ENCODE results near the gene PATL1. TPM values are rescaled to one million over a fixed set of nuclear protein-coding genes. Genes with fewer than 3 reads are reported as not detected.

The PATL1 gene
- total and polyA plus RNA-seq, 2 of the 4 experiments (the other 2 are of a cell fraction), result 3.9 to 29.7 TPM

GRCh38 chr11:59602432-59602831, 66.4 kb downstream of the PATL1 start:
- peaks cover 64% of the 10 kb centered on the region for H3K36me3 ChIP-seq (ENCODE audit: control insufficient read depth, insufficient read depth, low read length)
- TF ChIP-seq CEBPB (IDR thresholded peaks at IDR 0.05; ENCODE audit: low read depth, low read length) (no peak), MAZ (IDR thresholded peaks at IDR 0.05; ENCODE audit: borderline replicate concordance, low read depth, low read length) (no peak), RAD21 (IDR thresholded peaks at IDR 0.05; ENCODE audit: low read length) (no peak), RCOR1 (IDR thresholded peaks at IDR 0.05; ENCODE audit: insufficient replicate concordance, low read length) (no peak), USF2 (IDR thresholded peaks at IDR 0.05; ENCODE audit: low read depth, low read length) (no peak), CHD1 (IDR thresholded peaks at IDR 0.05; ENCODE audit: low read depth, low read length) (no peak), MAFK (IDR thresholded peaks at IDR 0.05; ENCODE audit: low read depth, low read length) (no peak), CTCF (conservative IDR thresholded peaks at IDR 0.05; ENCODE audit: low read depth, low read length) (no peak), FOS (IDR thresholded peaks at IDR 0.05; ENCODE audit: low read depth, low read length) (no peak), NFE2L2 (IDR thresholded peaks at IDR 0.05; ENCODE audit: low read depth, low read length) (no peak), SMC3 (IDR thresholded peaks at IDR 0.05; ENCODE audit: low read depth, low read length) (no peak), MXI1 (IDR thresholded peaks at IDR 0.05; ENCODE audit: borderline replicate concordance, low read depth, low read length) (no peak), RFX5 (IDR thresholded peaks at IDR 0.05; ENCODE audit: low read depth, low read length) (no peak), POLR2A (IDR thresholded peaks at IDR 0.05; ENCODE audit: low read depth, low read length) (no peak), ELK1 (IDR thresholded peaks at IDR 0.05; ENCODE audit: borderline replicate concordance, low read depth, low read length) (no peak), BHLHE40 (IDR thresholded peaks at IDR 0.05; ENCODE audit: low read depth, low read length) (no peak)
- no peak overlapping the region for H4K8ac ChIP-seq (ENCODE audit: low read depth in 2 of 2, low read length in 2 of 2)
- intact Hi-C loops (cut with micrococcal nuclease) (no loop called here), dilution Hi-C loops (cut with HindIII; ENCODE audit: low sequenced_read_pairs, unreplicated experiment) (no loop called here), in situ Hi-C loops (cut with MboI; ENCODE audit: low sequenced_read_pairs) (loop anchor here (5.0 to 25.0 kb wide), 2 partner anchors 40 to 1710 kb away; no protein-coding TSS in a partner anchor)
- no peak overlapping the region for H3K14ac ChIP-seq (replicated peaks; ENCODE audit: low read depth, low read length)
- BruUV-seq (replicated peaks), result no TSS peak
- CTCF ChIA-PET, result no interaction called here
- H2AK9ac ChIP-seq (replicated peaks; ENCODE audit: low read depth, low read length, poor library complexity), result no peak overlapping the region
- H3K9me3 ChIP-seq (ENCODE audit: control insufficient read depth, insufficient read depth, low read length), result no peaks in the 10 kb centered on the region
- no peak overlapping the region for H3K4me3 ChIP-seq (ENCODE audit: insufficient read depth, low read depth, low read length)
- H3K79me1 ChIP-seq (ENCODE audit: low read depth in 1 of 2, low read length in 2 of 2), result peaks cover 11 to 29% of the 10 kb centered on the region in 2 experiments; a peak in 3 of 4 replicates
- H2BK20ac ChIP-seq (ENCODE audit: low read depth, low read length), result no peak overlapping the region
- no peak overlapping the region for H4K91ac ChIP-seq (ENCODE audit: insufficient read depth, low read depth, low read length)
- H3K27ac ChIP-seq (ENCODE audit: insufficient read depth, low read length), result no peak overlapping the region
- peaks cover 5% of the 10 kb centered on the region; the same call in 1 of the 2 replicates for H4K20me1 ChIP-seq (ENCODE audit: insufficient read depth, low read length)
- H3K9ac ChIP-seq (ENCODE audit: low read depth, low read length), result no peak overlapping the region
- POLR2A ChIA-PET (ENCODE audit: unreplicated experiment), result no interaction called here
- ATAC-seq (ENCODE audit: low read depth) (no peak), DNase-seq (no peak)
- H2AFZ ChIP-seq (replicated peaks; ENCODE audit: low read length, poor library complexity), result no peak overlapping the region
- H3K23ac ChIP-seq (ENCODE audit: low read depth, low read length), result no peak overlapping the region
- no peak overlapping the region for H3K4me2 ChIP-seq (ENCODE audit: low read depth, low read length)
- H2AK5ac ChIP-seq (ENCODE audit: low read depth, low read length), result no peak overlapping the region
- H3K18ac ChIP-seq (ENCODE audit: low read depth, low read length), result no peak overlapping the region
- H2BK15ac ChIP-seq (ENCODE audit: low read depth, low read length), result no peak overlapping the region
- no peak overlapping the region for H2BK5ac ChIP-seq (ENCODE audit: low read depth, low read length, poor library complexity, severe bottlenecking)
- no CpG with 5 or more reads among the region's 6 CpGs for WGBS, 2 experiments (ENCODE audit: extremely low coverage in 2 of 2, insufficient read length in 1 of 2)
- H3K4me1 ChIP-seq (ENCODE audit: control insufficient read depth, insufficient read depth, low read length), result no peaks in the 10 kb centered on the region
- H4K5ac ChIP-seq (ENCODE audit: low read depth, low read length), result no peak overlapping the region
- no peak overlapping the region for H3K4ac ChIP-seq (ENCODE audit: low read depth, low read length)
- H2BK120ac ChIP-seq (ENCODE audit: low read depth, low read length), result no peak overlapping the region
- no peaks in the 10 kb centered on the region for H3K27me3 ChIP-seq (ENCODE audit: control insufficient read depth, insufficient read depth, low read length)
- no peak overlapping the region for H3K56ac ChIP-seq (ENCODE audit: extremely low read depth, insufficient read depth, low read length)
- peaks cover 3% of the 10 kb centered on the region; the same call in 1 of the 2 replicates for H3K9me1 ChIP-seq (ENCODE audit: insufficient read depth, low read length)
